ENCODE measurements around the gene BOC.

The BOC gene

DNA sequence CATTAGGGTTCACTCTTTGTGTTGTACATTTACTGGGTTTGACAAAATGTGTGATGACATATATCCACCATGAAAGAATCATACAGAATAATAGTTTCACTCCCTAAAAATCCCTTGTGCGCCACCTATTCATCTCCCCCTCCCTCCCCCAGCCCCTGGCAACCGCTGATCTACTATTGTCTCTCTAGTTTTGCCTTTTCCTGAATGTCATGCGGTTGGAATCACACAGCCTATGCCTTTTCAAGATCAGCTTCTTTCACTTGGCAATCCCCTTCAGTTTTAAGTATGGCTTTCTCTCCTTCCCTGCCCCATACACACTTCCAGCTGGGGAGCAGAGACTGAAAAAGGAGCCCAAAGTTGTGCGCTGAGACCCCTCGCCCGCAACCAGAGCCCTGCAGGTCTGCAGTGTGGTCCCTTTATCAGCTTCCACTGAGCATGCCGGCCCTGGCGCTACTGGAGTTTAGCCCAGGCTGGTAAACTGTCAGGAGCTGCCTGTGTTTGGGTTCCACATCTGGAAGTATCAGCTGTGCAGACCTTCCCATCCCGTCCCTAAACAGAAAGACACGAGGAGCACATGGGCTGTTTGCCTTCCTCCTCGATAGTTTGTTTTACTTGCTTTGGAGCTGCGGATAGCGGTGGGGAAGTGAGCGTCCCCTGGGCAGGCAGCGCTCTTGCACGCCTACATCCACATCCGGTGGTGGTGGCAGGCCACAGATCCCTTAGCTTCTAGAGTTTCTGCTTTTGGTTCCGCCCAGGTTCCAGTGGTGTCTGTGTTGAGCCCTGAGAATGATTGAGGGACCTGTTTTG, 12.3 kb downstream of the BOC start:
- H3K4me3 ChIP-seq (ENCODE audit: low read length): no peak overlapping the region
- TF ChIP-seq ZNF274 (IDR thresholded peaks at IDR 0.05; ENCODE audit: low read depth, low read length): no peak

DNA sequence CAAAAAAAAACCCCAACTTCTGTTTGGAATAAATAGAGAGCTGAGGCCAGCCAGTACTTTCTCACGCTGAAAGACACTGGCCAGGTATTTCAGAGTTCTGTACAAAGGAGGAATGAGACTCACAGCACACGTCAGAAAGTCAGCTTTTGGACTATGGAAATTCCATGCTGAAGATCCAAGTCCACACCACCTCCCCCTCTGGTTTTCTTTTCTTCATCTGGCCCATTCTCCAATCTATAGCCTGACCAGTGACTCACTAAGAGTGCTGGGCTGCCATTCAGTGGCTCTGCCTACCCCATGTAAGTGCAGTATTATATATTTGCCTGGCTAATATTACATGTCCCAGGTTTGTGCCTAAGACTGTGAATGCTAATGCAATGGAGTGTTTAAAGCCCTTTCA, 13.9 kb downstream of the BOC start:
- no peak overlapping the region for H3K4me3 ChIP-seq (ENCODE audit: low read length)
- TF ChIP-seq ZNF274 (IDR thresholded peaks at IDR 0.05; ENCODE audit: low read depth, low read length): no peak

DNA sequence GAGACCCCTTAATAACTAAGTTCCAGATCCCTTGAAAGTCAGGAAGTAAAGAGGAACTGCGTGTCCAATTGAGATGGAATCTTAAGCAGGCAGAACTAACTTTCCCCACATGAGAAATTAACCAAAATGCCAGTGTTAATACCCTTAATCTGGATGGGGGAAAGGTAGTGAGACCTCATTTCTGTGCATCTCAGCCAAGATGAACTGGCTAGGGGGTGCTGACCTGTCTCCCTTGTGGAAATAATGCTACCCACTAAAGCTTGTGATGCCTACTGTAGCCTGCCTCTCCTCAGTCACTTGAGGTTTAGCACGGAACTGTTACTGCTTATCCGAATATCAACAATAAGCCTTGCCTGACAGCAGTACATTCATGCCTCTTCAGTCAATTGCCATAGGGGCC, 15.1 kb downstream of the BOC start:
- TF ChIP-seq ZNF274 (IDR thresholded peaks at IDR 0.05; ENCODE audit: low read depth, low read length): no peak
- no peak overlapping the region for H3K4me3 ChIP-seq (ENCODE audit: low read length)

DNA sequence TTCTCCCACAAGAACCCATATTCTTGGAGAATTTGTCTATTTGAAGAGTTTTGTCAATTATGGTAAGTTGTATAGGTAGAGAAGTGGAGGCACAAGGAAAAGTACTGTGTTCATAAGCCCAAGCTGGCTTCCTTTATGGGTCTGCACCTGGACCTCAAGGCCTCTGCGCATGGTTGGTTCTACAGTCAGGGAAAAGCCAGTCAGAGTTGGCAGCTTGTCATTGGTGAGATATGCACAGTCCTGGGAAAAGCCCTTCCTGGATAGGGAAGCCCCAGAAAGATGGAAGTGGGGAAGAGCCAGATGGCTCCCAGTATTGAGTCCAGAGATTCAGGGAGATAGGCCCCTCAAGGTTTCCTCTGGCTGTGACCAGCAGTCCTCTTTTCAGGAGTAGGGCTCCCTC, 15.8 kb downstream of the BOC start:
- no peak overlapping the region for H3K4me3 ChIP-seq (ENCODE audit: low read length)
- no peak for TF ChIP-seq ZNF274 (IDR thresholded peaks at IDR 0.05; ENCODE audit: low read depth, low read length)

DNA sequence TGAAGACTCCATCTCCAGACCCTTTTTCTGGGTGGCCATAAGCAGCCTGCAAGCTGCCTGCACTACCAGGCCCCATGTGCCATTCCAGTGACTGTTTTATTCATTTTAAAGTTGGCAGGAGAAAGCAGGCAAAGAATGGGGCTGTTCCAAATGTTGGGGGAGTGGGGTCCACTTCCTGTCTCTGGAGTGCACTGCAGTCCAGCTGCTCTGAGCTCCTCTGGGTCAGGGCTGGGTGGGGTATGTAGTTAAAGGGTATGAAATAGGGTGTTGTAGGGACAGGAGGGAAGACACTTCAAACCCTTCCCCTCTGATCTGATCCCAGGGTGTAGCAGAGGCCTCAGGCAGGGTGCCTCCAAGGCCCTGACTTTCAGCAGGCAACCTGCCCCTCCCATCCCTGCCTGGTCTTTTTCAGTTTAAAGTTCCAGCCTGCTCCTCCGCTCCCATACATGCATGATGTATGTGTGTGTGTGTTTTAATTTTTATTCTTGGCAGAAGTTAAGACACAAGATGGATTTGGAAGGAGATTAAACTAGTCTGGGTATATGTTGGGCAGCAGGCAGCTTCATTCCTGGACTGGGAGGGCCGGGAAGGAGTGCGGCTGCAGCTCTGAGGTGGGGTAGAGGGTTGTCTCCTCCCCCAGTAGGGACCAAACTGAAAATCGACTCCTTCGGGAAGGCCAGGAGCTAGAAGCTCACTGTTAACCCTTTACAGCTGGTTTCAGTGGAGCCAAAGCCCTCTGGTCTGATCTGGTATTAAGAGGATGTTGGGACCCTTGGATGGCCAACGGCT, 17.3 kb downstream of the BOC start:
- H3K4me3 ChIP-seq (ENCODE audit: low read length): no peak overlapping the region
- no peak for TF ChIP-seq ZNF274 (IDR thresholded peaks at IDR 0.05; ENCODE audit: low read depth, low read length)

DNA sequence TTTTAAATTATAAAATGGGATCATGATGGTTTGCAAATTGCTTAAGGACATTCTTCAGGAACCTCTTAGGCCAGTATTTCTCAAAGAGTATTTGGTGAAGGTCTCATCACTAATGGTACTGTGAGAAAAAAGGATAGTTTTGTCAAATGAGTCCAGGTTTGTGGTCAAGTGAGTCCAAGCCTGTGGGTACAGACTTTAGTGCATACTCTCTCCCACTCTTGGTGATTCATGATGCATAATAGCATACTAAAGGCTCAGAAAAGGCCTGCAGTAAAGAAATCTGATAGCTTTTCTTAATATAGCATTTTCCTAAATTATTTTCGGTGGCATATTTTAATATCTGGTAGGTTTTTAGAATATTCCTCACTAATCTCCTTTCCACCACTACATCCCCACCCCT, 20.0 kb downstream of the BOC start:
- TF ChIP-seq ZNF274 (IDR thresholded peaks at IDR 0.05; ENCODE audit: low read depth, low read length): no peak
- H3K4me3 ChIP-seq (ENCODE audit: low read length): no peak overlapping the region

DNA sequence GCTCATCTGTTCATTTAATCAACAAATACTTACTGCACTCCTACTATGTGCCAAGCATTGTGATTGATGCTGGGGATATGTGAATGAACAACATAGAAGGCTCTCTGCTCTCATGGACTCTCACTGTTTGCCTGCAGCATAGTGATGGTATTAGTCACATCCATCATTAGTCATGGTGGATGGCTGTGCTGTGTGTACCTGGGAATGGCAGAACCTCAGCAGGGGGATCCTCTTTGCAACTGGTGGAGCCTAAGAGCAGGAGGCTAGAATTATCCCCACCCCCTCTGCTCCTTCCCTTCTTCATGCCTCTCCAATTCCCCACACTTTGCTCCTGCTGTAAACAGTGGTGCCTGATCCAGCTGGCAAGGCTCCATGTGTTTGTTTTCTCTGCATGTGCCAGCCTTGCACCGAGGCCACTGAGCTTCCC, 20.5 kb downstream of the BOC start:
- TF ChIP-seq ZNF274 (IDR thresholded peaks at IDR 0.05; ENCODE audit: low read depth, low read length): no peak
- H3K4me3 ChIP-seq (ENCODE audit: low read length): no peak overlapping the region

DNA sequence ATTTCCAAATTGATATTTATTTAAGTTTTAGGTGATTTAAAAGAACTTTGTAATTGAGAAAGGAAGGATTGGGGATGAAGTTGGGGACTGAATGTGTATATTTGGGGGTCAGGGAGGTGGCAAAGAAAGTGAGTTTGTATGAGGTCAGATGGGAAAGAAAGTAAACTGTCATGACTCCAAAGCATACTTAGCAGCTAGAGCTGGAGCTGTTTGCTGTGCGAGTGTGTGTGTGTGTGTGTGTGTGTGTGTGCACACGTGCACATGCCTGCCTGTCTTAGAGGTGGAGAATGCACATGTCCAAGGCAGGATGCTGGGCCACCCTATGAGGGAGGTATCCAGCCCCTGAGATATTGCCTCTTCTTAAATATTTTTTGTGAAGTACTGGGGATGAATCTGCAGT, 21.0 kb downstream of the BOC start:
- TF ChIP-seq ZNF274 (IDR thresholded peaks at IDR 0.05; ENCODE audit: low read depth, low read length): no peak
- no peak overlapping the region for H3K4me3 ChIP-seq (ENCODE audit: low read length)

DNA sequence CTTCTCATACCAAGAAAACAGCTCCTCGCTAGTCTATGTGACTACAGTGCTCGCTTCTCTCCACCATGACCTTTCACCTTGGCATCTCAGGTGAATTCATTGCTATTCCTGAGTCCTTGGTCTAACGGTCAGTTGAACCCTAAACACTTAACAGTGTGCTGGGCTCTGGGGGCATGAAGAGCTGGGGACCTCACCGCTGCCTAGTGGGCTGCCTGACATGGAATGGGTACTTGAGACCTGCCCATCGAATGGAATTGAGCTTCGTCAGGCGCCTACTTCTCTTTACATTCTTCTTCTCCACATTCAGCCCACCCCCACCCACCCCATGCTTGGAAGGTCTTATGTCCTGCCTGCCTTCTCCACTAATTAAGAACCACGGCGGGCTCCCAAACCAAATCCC, 22.1 kb downstream of the BOC start:
- no peak for TF ChIP-seq ZNF274 (IDR thresholded peaks at IDR 0.05; ENCODE audit: low read depth, low read length)

DNA sequence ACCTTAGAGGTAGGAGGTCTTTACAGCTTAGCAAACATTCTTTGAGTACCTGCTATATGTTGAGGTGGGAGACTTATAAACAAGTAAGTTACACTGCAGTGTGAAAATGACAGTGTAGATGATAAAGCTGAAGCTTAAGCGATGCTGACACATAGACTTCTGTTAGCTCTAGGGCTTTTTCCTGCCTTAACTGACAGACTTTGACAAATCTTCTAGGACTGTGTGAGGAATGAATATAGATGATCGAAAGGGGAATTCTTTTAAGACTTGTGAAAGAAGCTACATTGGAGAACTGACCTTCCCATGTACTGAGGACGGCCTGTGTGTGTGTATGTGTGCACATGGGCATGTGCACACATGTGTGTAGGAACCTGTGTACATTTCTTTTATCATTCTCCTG, 22.7 kb downstream of the BOC start:
- TF ChIP-seq ZNF274 (IDR thresholded peaks at IDR 0.05; ENCODE audit: low read depth, low read length): no peak
- no peak overlapping the region for H3K4me3 ChIP-seq (ENCODE audit: low read length)

More for the DNA sequence above, 22.1 kb downstream of the BOC start:
- H3K4me3 ChIP-seq (ENCODE audit: low read length): no peak overlapping the region

DNA sequence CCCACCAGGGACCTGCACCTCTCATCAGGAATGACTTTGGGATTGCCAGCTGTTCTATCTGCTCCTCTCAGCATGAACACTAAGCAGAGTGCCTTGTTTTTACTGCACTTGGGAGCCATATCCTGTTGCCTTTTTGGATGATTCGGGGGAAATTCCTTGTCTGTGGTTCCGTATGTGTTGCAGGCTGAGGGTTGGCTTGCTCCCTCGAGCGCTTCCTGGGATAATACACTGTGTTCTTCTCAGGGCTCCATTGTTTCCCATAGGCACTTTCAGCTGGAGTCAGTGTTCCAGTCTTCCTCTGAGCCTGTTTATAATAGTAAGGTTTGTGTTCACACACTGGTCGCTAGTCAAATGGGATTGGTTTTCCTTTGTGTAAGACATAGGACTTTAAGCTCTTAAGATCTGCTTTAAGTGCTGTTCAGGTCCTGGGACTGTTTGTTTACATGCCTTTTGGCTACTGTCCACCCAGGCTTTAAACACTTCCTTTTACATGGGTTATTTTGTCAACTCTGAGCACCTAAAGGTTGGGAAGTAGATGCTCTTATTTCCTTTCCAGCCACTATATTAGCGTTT, 23.4 kb downstream of the BOC start:
- H3K4me3 ChIP-seq (ENCODE audit: low read length): no peak overlapping the region
- no peak for TF ChIP-seq ZNF274 (IDR thresholded peaks at IDR 0.05; ENCODE audit: low read depth, low read length)

DNA sequence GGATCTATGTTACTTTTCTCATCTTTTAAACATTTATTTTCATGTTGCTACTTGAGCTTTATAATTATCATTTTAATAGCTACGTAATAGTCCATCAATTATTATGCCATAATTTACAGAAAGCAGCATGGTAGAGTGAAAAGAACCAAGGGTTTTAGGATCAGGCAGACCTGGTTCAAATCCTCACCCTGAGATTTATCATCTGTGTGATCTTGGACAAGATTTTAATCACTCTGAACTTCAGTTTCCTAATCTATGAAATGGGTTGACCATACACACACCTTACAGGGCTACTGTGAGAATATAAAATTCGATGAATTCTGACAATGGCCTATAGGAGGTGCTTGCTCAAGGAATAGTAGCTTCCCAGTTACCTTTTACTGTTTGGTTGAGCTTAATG, 27.1 kb downstream of the BOC start:
- TF ChIP-seq ZNF274 (IDR thresholded peaks at IDR 0.05; ENCODE audit: low read depth, low read length): no peak
- no peak overlapping the region for H3K4me3 ChIP-seq (ENCODE audit: low read length)

DNA sequence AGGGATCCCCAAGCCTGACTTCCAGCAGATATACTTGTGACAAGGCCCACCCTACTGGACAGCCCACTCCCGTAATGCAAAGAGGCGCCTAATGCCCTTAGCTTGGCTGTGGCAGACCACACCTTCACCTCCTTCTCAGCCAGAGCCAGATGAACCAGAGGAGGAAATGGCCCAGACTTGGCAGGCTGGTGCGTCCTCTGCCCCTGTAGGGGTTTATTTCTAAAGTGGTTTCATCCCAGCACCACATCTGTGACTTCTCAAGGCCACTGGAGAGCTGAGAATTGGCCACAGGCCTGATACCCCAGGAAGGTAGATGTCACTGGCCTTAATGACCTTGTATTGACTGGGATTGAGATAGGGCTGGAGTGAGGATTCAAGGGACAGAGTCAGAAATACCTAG, 29.5 kb downstream of the BOC start:
- no peak overlapping the region for H3K4me3 ChIP-seq (ENCODE audit: low read length)
- no peak for TF ChIP-seq ZNF274 (IDR thresholded peaks at IDR 0.05; ENCODE audit: low read depth, low read length)

DNA sequence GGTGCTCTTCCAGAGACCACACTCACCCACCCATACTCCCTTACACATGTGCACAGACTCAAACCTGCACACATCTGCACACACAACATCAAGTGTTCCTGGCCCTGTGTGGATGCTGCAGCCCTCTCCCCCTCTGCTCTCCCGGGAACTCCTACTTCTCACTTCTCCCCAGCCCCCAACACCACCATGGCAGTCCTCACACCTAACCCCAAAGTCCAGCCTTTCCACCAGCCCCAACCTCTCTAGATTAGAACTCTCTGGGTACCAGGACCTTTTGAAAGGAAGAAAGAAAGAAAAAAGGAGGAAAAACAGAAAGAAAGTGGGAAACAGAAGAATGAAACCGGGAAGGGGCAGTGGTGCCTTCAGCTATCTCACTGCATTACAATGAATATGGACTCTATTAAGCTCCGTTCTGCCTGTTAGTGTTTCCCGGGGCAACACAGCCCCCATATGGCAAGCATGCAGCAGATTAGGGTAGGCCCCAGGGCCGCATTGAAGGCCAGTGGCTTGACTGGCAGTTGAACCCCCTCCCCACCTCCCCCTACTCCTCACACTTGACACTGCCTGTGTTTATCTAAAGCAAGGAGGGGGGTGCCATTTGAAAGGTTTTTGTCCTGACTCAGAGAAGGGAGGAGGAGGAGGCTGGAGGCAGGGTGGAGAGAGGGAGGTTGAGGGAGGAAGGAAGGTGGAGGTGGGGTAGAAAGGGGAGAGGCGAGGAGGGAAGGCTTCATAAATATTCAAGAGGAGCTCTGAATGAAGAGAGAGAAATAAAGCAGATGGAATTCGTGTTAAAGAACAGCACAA, 30.1 kb downstream of the BOC start:
- no peak for TF ChIP-seq ZNF274 (IDR thresholded peaks at IDR 0.05; ENCODE audit: low read depth, low read length)
- no peak overlapping the region for H3K4me3 ChIP-seq (ENCODE audit: low read length)

Measured in GM08714 (cell line).